Vagina (tissue), 2 donors: ENCODE results near the gene KIF21B. TPM values are rescaled to one million over a fixed set of nuclear protein-coding genes. Genes with fewer than 3 reads are reported as not detected.

ENCODE experiments used
- DNase-seq, 2 donors: peaks; one replicate each; pipeline ENCODE4 v3.0.0-alpha.2; 2017; ENCODE audit errors: extremely low spot score in 2 of 2
- H3K27ac ChIP-seq: fragments of 200-600 bp; sonication (generic); one replicate; pipeline ENCODE4 v1.5.1; 2019
- H3K27me3 ChIP-seq: fragments of 200-600 bp; sonication (generic); one replicate; pipeline ENCODE4 v1.5.1; 2019
- H3K36me3 ChIP-seq, 2 donors: fragments of 200-600 bp; sonication (generic); one replicate each; pipeline ENCODE4 v1.5.1; 2017 to 2019
- H3K4me1 ChIP-seq: fragments of 200-600 bp; sonication (generic); one replicate; pipeline ENCODE4 v1.5.1; 2019
- H3K4me3 ChIP-seq, 2 donors: fragments of 200-600 bp; sonication (generic); 1 replicate in 1 of 2; 2 replicates in 1 of 2; pipeline ENCODE4 v1.5.1; 2016 to 2019
- H3K9me3 ChIP-seq: fragments of 200-600 bp; sonication (generic); one replicate; pipeline ENCODE4 v1.5.1; 2019
- CTCF ChIP-seq, 3 experiments: fragments of 450-650 bp in 2 of 3; fragments of 200-600 bp in 1 of 3; sonication (generic) in 1 of 3; IDR thresholded peaks; one replicate each; pipeline ENCODE4 v1.5.1; 2017 to 2019; ENCODE audit warnings: antibody characterized with exemption in 3 of 3, mild to moderate bottlenecking in 2 of 3, moderate library complexity in 2 of 3
- POLR2A ChIP-seq, 2 donors: fragments of 450-650 bp; IDR thresholded peaks; one replicate each; pipeline ENCODE4 v1.6.1; 2017; ENCODE audit warnings: antibody characterized with exemption in 2 of 2, mild to moderate bottlenecking in 2 of 2, moderate library complexity in 2 of 2
- POLR2AphosphoS5 ChIP-seq, 2 donors: sonication (generic); formaldehyde crosslinking; IDR thresholded peaks; one replicate each; pipeline ENCODE4 v1.9.0; 2017; ENCODE audit warnings: antibody characterized with exemption in 2 of 2, mild to moderate bottlenecking in 2 of 2, low read depth in 1 of 2; ENCODE audit not compliant: insufficient read depth in 1 of 2
- intact Hi-C: fragments of 100-400 bp; cut with DNase I; formaldehyde crosslinking; loops from one replicate; pipeline ENCODE4 v1.15.1; 2023
- total RNA-seq: library from RNA; depleted of rRNA; stranded (reverse); fragments of >200 nt; gene quantifications from one replicate; pipeline ENCODE4 v1.2.3, GENCODE V29; 2016

The KIF21B gene
- total RNA-seq, 1 donor from 2014 or later, result 4.7 TPM

- no peak overlapping the region for H3K27ac ChIP-seq
These were observed 31.0 kb downstream of the KIF21B start for GRCh38 chr1:200992382-200993048.

GRCh38 chr1:200991097-200991614 is 32.4 kb downstream of the KIF21B start:
- H3K27ac ChIP-seq, result no peak overlapping the region
- no peaks in the 10 kb centered on the region for H3K36me3 ChIP-seq

More at GRCh38 chr1:200992382-200993048, 31.0 kb downstream of the KIF21B start:
- H3K27me3 ChIP-seq, result no peaks in the 10 kb centered on the region
- no peaks in the 10 kb centered on the region for H3K36me3 ChIP-seq
- DNase-seq, result no peak
- no peak overlapping the region for H3K4me3 ChIP-seq
- intact Hi-C loops, result no loop called here
- no peaks in the 10 kb centered on the region for H3K4me1 ChIP-seq
- H3K9me3 ChIP-seq, result no peaks in the 10 kb centered on the region
- TF ChIP-seq POLR2A (IDR thresholded peaks at IDR 0.05), result no peak
- no peak for TF ChIP-seq CTCF (IDR thresholded peaks at IDR 0.05)
- TF ChIP-seq POLR2AphosphoS5 (IDR thresholded peaks at IDR 0.05; ENCODE audit: insufficient read depth in 1 of 2, low read depth in 1 of 2), result no peak

GRCh38 chr1:200990114-200990513 is 33.4 kb downstream of the KIF21B start:
- no peaks in the 10 kb centered on the region for H3K36me3 ChIP-seq
- H3K27ac ChIP-seq, result no peak overlapping the region
- H3K9me3 ChIP-seq, result no peaks in the 10 kb centered on the region
- no peak overlapping the region for H3K4me3 ChIP-seq
- H3K4me1 ChIP-seq, result no peaks in the 10 kb centered on the region
- H3K27me3 ChIP-seq, result no peaks in the 10 kb centered on the region
- intact Hi-C loops, result no loop called here
- no peak for DNase-seq
- TF ChIP-seq POLR2AphosphoS5 (IDR thresholded peaks at IDR 0.05; ENCODE audit: insufficient read depth in 1 of 2, low read depth in 1 of 2) (no peak), CTCF (IDR thresholded peaks at IDR 0.05) (no peak), POLR2A (IDR thresholded peaks at IDR 0.05) (no peak)

More at GRCh38 chr1:200991097-200991614, 32.4 kb downstream of the KIF21B start:
- intact Hi-C loops, result no loop called here
- H3K27me3 ChIP-seq, result no peaks in the 10 kb centered on the region
- H3K4me3 ChIP-seq, result no peak overlapping the region
- TF ChIP-seq POLR2A (IDR thresholded peaks at IDR 0.05), result no peak
- TF ChIP-seq POLR2AphosphoS5 (IDR thresholded peaks at IDR 0.05; ENCODE audit: insufficient read depth in 1 of 2, low read depth in 1 of 2), result no peak
- TF ChIP-seq CTCF (IDR thresholded peaks at IDR 0.05), result no peak
- no peaks in the 10 kb centered on the region for H3K9me3 ChIP-seq
- DNase-seq, result no peak
- H3K4me1 ChIP-seq, result no peaks in the 10 kb centered on the region

GRCh38 chr1:200989337-200989736 is 34.2 kb downstream of the KIF21B start:
- Histone ChIP-seq H3K4me3 (no peak overlapping the region), H3K27ac (no peak overlapping the region), H3K4me1 (no peaks in the 10 kb centered on the region), H3K9me3 (no peaks in the 10 kb centered on the region), H3K36me3 (no peaks in the 10 kb centered on the region), H3K27me3 (no peaks in the 10 kb centered on the region)
- DNase-seq, result no peak
- intact Hi-C loops, result no loop called here
- no peak for TF ChIP-seq CTCF (IDR thresholded peaks at IDR 0.05)
- TF ChIP-seq POLR2A (IDR thresholded peaks at IDR 0.05), result no peak
- no peak for TF ChIP-seq POLR2AphosphoS5 (IDR thresholded peaks at IDR 0.05; ENCODE audit: insufficient read depth in 1 of 2, low read depth in 1 of 2)

GRCh38 chr1:200988693-200989092 is 34.8 kb downstream of the KIF21B start:
- Histone ChIP-seq H3K4me1 (no peaks in the 10 kb centered on the region), H3K27me3 (no peaks in the 10 kb centered on the region), H3K9me3 (no peaks in the 10 kb centered on the region), H3K4me3 (no peak overlapping the region), H3K36me3 (no peaks in the 10 kb centered on the region), H3K27ac (no peak overlapping the region)
- TF ChIP-seq POLR2A (IDR thresholded peaks at IDR 0.05), result no peak
- TF ChIP-seq CTCF (IDR thresholded peaks at IDR 0.05), result no peak
- no peak for TF ChIP-seq POLR2AphosphoS5 (IDR thresholded peaks at IDR 0.05; ENCODE audit: insufficient read depth in 1 of 2, low read depth in 1 of 2)
- intact Hi-C loops, result no loop called here
- DNase-seq, result no peak
